ENCODE data around the gene EFS. TPM values are rescaled to one million over a fixed set of nuclear protein-coding genes. Genes with fewer than 3 reads are reported as not detected.

Gene EFS
- total and polyA plus RNA-seq, 2 of the 8 experiments (the other 6 are each of a cell fraction or from before 2014, with no cell fraction given), result 27.8 to 28.6 TPM

GRCh38 chr14:23348297-23348655, 16.7 kb downstream of the EFS start (continued):
- no peak for TF ChIP-seq CHD7 (IDR thresholded peaks at IDR 0.05; ENCODE audit: insufficient replicate concordance, low read length)
- no peak for TF ChIP-seq BACH1 (IDR thresholded peaks at IDR 0.05; ENCODE audit: low read length)
- no peak for TF ChIP-seq PHF8 (conservative IDR thresholded peaks at IDR 0.05; ENCODE audit: low read depth, low read length)
- no peak for TF ChIP-seq SP2 (IDR thresholded peaks at IDR 0.05; ENCODE audit: low read length)
- TF ChIP-seq JUN (IDR thresholded peaks at IDR 0.05; ENCODE audit: low read depth, low read length), result no peak
- TF ChIP-seq BCL11A (IDR thresholded peaks at IDR 0.05; ENCODE audit: low read depth in 2 of 2, low read length in 2 of 2), result no peak
- TF ChIP-seq SRF (IDR thresholded peaks at IDR 0.05; ENCODE audit: low read depth, low read length), result no peak
- TF ChIP-seq CBX8 (IDR thresholded peaks at IDR 0.05; ENCODE audit: borderline replicate concordance, low read depth, low read length), result no peak
- TF ChIP-seq EP300 (IDR thresholded peaks at IDR 0.05; ENCODE audit: borderline replicate concordance in 1 of 2, low read depth in 2 of 2, low read length in 2 of 2), result no peak
- no peak for TF ChIP-seq SIX5 (IDR thresholded peaks at IDR 0.05; ENCODE audit: low read depth, low read length)
- no peak for TF ChIP-seq EGR1 (IDR thresholded peaks at IDR 0.05; ENCODE audit: borderline replicate concordance, low read depth, low read length)
- no peak for TF ChIP-seq ATF3 (IDR thresholded peaks at IDR 0.05; ENCODE audit: insufficient read depth, low read depth, low read length)
